ENCODE results near the gene RASGRF2.

The RASGRF2 gene

GRCh38 chr5:81207009-81207408, 246.8 kb downstream of the RASGRF2 start:
- DNase-seq (ENCODE audit: low read depth), result no peak

GRCh38 chr5:81208904-81209303, 248.7 kb downstream of the RASGRF2 start:
- no peak for DNase-seq (ENCODE audit: low read depth)

DNA sequence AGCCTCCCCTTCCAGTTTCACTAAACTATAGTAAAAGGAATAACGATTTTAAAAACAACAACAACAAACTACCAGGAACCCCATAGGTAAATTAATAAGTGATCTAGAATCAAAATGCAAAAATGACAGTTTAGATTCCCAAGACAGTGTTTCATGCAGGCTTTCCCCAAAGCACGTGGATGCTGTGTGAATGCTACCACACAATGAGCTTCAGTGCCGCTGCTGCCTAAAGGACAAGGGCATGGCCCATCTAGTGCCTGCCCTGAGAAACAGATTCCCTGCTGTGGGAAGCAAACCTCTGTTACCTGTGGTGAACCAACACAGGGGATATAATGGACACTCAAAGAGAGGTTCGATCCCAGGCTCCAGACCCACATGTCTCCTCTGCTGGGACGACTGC, 249.2 kb downstream of the RASGRF2 start:
- DNase-seq (ENCODE audit: low read depth), result no peak

- DNase-seq (ENCODE audit: low read depth), result no peak
These were observed 249.8 kb downstream of the RASGRF2 start for GRCh38 chr5:81209869-81210493.

DNA sequence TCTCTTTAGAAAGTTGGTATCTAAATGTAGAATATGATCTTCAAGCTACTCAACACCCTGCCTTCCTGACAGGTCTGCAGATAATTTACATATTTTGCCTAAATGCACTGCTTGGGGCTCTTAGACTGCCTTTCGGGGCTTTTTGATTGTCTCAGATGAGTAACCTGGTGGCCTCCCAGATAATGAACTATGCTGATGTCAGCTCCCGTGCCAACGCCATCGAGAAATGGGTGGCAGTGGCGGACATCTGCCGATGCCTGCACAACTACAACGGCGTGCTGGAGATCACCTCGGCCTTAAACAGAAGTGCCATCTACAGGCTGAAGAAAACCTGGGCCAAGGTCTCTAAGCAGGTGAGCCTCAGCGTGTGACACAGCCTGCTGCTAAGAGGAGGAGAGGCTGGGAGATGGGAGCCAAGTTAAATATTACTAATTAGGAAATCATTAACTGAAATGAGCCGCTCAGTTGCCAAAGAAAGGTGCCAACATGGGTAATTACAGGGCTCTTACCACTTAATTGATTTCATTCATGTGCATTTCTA, 252.1 kb downstream of the RASGRF2 start:
- no peak for DNase-seq (ENCODE audit: low read depth)

DNA sequence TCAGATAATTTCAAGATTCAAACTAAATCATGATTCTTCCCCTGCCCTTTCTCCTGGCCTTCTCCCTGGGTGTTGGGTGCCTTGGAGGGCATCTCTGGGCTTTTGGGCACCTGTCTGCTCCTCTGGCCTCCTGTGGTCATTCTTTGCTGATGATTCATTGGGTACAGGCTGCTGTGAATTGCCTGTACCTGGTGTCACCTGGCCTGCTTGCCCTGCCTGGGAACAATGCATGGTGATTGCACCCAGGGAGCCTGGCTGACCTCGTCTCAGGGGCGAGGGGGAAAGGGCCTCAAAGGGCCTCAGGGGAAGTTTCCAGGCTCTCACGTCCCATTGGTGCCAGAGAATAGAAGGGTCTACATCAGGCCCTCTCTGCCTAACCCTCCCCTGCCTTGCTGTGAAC, 252.9 kb downstream of the RASGRF2 start:
- DNase-seq (ENCODE audit: low read depth), result no peak

DNA sequence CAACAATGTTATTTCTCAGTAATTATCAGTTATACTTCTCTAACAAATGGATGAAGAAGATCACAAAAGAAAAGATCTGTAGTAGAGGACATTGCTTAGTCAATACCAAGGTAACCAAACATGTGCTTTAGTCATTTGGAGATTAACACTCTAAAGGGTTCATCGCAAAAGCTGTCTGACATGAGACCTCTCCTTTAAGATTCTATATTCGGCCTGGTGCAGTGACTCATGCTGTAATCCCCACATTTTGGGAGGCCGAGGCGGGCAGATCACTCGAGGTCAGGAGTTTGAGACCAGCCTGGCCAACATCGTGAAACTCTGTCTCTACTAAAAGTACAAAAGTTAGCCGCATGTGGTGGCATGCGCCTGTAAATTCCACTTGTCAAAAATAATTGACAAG, 254.7 kb downstream of the RASGRF2 start:
- DNase-seq (ENCODE audit: low read depth), result no peak

DNA sequence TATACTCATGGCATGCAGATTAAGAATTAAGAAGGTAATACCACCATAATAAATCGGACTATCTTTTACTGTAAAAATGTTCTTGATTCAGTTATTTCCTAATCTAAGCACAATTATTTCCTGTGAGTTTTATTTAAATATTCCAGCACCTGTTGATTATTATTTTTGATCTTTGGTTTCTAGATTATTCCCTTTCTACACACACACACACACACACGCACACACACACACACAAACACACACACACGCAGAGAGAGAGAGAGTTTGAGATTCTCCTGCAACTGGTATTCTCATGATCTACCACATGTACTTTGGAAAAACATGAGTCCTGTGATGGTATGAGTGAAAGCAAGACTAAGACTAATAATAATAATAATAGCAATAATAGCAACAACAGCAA, 256.0 kb downstream of the RASGRF2 start:
- DNase-seq (ENCODE audit: low read depth), result no peak

DNA sequence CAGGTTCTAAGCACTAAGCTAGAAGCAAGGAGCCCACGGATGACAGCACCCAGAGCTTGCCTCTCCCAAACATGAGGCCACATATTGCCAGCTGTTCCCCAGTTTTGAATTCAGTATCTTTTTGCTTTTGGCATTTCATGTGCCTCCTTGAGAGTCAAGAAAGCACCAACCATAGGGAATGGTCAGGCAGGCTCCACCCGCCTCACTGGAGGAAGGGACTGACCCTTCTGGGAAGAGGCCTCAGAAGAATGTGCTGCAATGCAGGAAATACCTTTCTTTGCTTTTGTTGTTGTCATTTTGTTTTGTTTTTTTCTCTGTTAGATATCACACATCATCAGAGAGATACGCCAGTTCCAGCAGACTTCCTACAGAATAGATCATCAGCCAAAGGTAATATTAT, 259.2 kb downstream of the RASGRF2 start:
- DNase-seq (ENCODE audit: low read depth), result no peak

- DNase-seq (ENCODE audit: low read depth), result no peak
These were observed 262.1 kb downstream of the RASGRF2 start for GRCh38 chr5:81222285-81222684.

DNA sequence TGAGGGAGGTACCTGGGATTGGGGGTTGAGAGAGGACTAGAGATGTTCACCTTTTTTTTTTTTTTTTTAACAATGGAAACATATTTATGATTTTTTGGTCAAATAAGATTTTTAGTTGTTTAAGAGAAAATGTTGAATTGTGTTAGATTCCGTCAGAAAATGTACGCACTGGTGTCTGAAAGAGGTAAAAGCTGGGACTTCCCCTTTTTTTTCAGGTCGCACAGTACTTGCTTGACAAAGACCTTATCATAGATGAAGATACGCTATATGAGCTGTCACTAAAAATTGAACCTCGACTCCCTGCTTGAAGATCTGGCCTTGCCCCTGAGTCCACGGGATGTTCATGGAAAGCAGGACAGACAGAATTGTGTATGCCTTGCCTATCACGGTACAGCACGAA, 265.3 kb downstream of the RASGRF2 start:
- no peak for DNase-seq (ENCODE audit: low read depth)

DNA sequence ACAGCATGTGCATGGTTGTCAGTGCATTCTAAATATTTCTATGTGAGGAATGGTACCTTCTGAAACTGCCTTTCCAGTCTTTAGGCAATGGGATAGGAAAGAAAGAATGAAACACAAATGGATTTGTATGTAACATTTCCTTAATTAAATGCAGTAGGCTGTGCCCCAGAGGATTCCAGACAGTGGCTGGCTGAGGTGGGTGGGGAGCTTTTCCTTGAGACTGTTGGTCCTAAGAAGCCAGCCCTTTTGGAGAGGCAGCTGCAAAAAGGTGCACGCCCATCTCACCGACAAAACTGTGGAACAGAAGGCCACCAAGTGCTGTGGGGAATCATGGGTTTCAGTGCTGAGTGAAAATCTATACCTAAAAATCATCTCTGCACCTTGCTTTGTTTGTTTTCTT, 266.1 kb downstream of the RASGRF2 start:
- DNase-seq (ENCODE audit: low read depth), result no peak

DNA sequence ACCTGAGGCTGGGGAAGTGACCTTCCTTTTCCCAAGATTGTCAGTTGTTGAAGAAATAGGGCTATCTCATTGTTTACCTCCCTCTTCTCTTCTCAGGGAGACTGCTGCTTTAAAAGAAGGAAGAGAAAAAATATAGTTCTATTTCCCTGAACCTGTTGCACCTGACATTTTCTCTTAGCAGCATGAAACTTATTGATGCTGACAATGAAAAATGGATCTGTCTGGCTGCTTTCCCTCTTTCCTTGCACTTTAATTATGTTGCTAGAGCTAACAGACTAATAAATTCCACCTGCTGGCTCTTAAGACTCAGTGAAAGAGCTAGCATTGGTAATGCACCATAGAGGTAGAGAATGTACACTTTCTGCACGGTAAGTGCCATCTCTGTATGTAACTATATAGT, 266.8 kb downstream of the RASGRF2 start:
- DNase-seq (ENCODE audit: low read depth), result no peak

DNA sequence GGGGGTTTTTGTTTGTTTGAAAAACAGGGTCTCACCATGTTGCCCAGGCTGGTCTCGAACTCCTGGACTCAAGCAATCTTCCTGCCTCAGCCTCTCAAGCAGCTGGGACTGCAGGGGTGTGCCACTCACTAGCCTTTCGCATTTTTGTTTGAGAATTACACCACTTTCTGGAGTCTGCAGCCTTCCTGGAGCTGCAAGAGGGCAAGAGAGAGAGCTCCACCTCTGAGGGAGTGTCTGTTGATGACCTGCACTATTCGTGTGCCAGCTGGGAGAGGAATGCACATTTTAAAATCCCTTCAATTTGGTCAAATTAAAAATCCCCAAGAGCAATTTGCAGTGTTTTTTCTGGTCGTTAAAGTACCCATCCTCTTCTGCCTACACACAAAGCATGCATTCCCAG, 267.9 kb downstream of the RASGRF2 start:
- DNase-seq (ENCODE audit: low read depth), result no peak

- DNase-seq (ENCODE audit: low read depth), result no peak
These were observed 270.3 kb downstream of the RASGRF2 start for GRCh38 chr5:81230416-81230815.

DNA sequence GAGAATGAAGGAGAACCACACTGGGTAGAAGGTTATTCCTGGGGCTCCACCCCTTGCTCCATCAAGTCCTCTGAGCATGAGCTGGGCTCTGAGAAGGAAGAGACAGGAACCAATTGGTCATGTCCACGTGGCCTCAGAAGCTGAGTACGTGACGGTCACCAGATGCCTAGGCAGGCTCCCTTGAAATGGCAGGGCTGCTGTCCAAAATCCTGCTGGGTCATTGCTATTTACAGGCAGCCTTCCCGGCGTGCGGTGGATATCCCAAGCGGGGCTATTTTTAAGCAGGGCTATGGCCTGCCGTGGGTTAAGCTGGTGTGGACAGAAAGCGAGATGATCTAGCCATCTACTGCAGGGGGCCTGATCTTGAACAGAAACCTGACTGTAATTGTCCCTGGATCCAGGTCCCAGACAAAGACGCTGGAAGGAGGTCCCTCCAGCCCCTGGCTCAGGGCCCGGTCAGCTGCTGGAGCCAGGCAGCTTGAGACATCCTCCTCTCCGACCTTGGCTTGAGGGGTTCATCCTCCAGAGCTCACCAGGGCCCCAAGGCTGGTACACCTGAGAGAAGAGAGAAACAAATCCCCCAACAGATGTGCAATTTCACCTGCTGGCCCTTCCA, 272.4 kb downstream of the RASGRF2 start:
- DNase-seq (ENCODE audit: low read depth), result no peak

DNA sequence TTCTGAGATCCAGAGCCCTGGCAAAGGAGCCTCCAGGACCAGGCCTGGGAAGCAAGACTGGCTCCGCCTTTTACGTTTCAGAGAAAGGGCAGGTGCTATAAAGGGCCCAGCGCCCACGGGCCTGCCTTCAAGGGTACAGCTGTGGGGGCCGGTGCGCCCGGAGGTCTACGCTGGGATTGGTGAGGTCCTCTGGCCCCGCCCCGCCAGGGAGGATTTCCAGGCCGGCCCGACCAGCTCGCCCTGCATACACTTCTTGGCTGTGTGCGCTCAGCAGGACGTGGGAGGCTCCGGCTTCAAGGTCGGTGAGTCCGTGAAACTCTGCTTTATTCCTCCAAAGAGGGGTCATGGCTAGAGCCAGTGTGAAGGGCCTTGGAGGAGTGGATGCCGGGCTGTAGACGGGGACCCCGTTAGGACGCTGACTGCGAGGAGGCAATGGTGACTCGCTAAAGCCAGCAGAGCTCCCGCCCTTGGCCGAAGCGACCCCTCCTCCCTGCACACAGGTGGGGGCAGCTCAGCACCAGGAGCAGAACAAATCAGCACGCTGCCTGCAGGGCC, 273.0 kb downstream of the RASGRF2 start, which contains the start of gene CKMT2:
Gene CKMT2 (plus strand): TSS at position 243 of the 555 bp plus-strand sequence. CDS start 17,811 bp downstream, outside the sequence.
- no peak for DNase-seq (ENCODE audit: low read depth)

DNA sequence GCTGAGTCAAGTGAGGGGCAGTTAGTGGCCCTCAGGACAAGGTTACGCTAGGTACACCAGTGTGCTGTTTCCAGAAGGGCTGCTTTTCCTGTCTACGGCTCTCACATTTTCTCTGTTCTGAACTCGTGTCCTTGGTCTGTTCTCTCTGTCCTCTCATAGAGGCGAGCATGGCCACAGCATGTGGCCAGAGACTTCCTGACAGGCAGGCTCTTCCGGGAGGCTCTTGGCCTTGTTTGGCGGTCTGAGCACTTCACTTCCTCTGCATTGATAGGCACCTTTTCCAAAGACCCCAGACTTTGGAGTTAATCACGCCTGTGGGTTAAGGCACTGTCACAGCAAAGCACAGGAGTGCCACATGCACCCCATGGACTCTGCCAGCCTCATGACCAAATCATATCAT, 274.1 kb downstream of the RASGRF2 start:
- DNase-seq (ENCODE audit: low read depth), result no peak

- no peak for DNase-seq (ENCODE audit: low read depth)
These were observed 274.6 kb downstream of the RASGRF2 start for GRCh38 chr5:81234801-81235200.

DNA sequence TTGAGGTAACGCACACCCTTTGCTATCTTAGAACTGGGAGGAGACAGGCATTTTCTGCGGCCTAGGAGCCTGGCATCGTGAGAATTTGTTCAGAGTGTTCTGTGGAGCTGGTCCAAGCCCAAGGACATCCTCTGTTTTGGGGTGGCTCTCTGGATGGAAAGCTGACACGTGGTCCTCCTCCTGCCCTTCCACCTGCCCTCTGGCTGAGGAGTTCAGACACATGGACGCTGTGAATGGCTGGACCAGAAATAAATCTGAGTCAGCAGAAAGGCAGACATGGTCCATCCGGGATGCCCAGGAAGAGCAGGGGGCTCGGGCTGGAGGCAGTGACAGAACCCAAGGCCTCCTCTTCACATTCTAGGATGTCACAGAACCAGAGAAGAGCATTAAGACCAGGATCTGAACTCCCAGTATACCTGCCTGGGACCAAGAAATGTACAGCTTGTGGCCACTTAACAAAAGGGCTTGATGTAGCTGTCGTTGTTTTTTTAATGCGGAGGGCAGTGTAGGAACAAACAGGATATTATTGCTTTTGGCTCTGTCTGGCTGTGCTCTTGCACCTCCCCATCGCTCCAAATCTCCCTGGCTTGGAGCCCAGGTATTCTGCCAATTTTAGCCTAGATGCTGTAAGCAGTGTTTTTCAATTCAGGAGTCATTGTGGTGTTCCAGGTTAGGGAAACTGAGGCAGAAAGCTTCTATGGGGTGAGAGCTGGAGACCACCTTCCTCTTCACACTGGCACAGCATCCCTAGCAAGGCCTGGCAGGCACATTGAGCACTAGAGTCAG, 275.3 kb downstream of the RASGRF2 start:
- DNase-seq (ENCODE audit: low read depth), result no peak

GRCh38 chr5:81238460-81238859, 278.3 kb downstream of the RASGRF2 start:
- DNase-seq (ENCODE audit: low read depth), result no peak

DNA sequence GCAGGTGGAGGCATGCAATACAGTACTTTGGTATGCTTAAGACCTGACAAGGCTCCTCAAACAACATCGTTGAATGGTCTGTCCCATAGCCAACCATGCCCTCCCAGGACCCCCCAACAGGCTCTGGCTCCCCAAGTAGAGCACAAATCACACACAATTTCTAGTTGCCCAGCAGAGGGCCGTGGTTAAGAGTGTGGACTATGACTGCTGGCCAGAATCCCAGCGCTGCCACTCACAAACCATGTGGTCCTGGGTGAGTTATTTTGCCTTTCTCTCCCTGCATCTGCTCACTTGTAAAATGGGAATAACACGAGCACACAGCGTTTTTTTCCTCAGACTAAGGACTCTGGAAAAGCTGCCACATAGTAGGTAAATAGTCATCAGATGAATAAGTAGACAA, 279.4 kb downstream of the RASGRF2 start:
- no peak for DNase-seq (ENCODE audit: low read depth)

DNA sequence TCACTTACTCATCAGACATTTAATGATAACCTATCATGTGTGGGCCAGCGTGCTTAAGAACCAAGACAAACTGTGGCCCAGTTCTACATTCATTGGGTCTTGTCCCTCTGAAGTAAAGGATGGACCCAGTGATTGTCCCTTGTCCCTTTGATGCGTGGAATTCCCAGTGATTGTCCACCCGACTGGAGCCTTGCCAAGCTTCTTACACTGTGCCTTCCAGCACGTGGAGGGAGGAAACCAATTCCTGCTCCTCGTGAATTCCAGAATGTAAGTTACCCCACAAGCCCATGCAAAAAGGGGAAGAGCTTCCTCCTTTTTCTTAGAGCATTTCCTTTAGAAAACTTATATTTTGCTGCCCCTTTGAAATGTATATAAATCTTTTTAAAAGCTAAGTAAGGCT, 280.8 kb downstream of the RASGRF2 start:
- DNase-seq (ENCODE audit: low read depth), result no peak

Measured in stimulated activated CD8-positive, alpha-beta memory T cell treated with anti-CD3 and anti-CD28 coated beads, Interleukin-12 subunit alpha, Interleukin-12 subunit beta, amount 100 ng/mL, for 4 hours (primary cell).